Brain microvascular endothelial cell (primary cell): Measurements from ENCODE around the gene CIC.
A peak's percentile ranks its signal among the peaks of the same experiment; 100 is the strongest.

ENCODE experiments used
- DNase-seq: peaks from one replicate; pipeline ENCODE4 v3.0.0-alpha.2; 2020
- H3K27ac ChIP-seq: fragments of 250-450 bp; sonication (Bioruptor Pico); 2 replicates; pipeline ENCODE4 v1.5.1; 2020; ENCODE audit warnings: mild to moderate bottlenecking, moderate library complexity
- H3K27me3 ChIP-seq: fragments of 250-450 bp; sonication (Bioruptor Pico); replicated peaks from 2 replicates; pipeline ENCODE4 v1.5.1; 2020; ENCODE audit warnings: mild to moderate bottlenecking
- H3K36me3 ChIP-seq: fragments of 250-450 bp; sonication (Bioruptor Pico); replicated peaks from 2 replicates; pipeline ENCODE4 v1.5.1; 2020; ENCODE audit warnings: mild to moderate bottlenecking
- H3K4me3 ChIP-seq: 2 replicates; pipeline ENCODE4 v1.5.1; 2011; ENCODE audit warnings: low read depth, mild to moderate bottlenecking, control low read depth, low read length, moderate library complexity
- CTCF ChIP-seq: IDR thresholded peaks from 2 replicates; pipeline ENCODE4 v1.5.1; 2011; ENCODE audit warnings: low read depth, mild to moderate bottlenecking, moderate library complexity, low read length, control low read depth, inconsistent platforms; ENCODE audit errors: missing control alignments
- in situ Hi-C: cut with HindIII; loops from 2 replicates; pipeline ENCODE4 v1.10.0; 2017; ENCODE audit warnings: low sequenced_read_pairs, low pct_ligation_motif_present

The CIC gene

GRCh38 chr19:42303101-42303464 is 34.0 kb downstream of the CIC start:
- H3K36me3 ChIP-seq, result no peaks in the 10 kb centered on the region
- DNase-seq, result no peak
- no peak overlapping the region for H3K27ac ChIP-seq
- in situ Hi-C loops, result no loop called here
- no peak for TF ChIP-seq CTCF
- peak overlapping the region; percentile 80 for H3K4me3 ChIP-seq
- no peaks in the 10 kb centered on the region for H3K27me3 ChIP-seq

DNA sequence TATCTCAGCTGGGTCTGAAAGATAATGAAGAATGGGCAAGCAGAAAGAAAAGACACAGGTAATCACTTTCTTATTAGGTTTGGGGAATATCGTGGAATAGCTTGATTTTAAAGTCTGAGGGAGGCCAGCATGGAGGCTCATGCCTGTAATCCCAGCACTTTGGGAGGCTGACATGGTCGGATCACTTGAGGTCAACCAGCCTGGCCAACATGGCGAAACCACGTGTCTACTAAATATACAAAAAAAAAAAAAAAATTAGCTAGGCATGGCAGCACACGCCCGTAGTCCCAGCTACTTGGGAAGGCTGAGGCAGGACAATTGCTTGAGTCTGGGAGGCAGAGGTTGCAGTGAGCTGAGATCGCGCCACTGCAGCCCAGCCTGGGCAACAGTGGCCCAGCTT is 34.8 kb downstream of the CIC start:
- no peak for DNase-seq
- in situ Hi-C loops, result no loop called here
- no peak overlapping the region for H3K4me3 ChIP-seq
- H3K27ac ChIP-seq, result no peak overlapping the region
- TF ChIP-seq CTCF, result no peak
- no peaks in the 10 kb centered on the region for H3K36me3 ChIP-seq
- H3K27me3 ChIP-seq, result no peaks in the 10 kb centered on the region

GRCh38 chr19:42306646-42307045 is 37.6 kb downstream of the CIC start:
- H3K27me3 ChIP-seq, result no peaks in the 10 kb centered on the region
- H3K4me3 ChIP-seq, result no peak overlapping the region
- no peak for TF ChIP-seq CTCF
- H3K36me3 ChIP-seq, result no peaks in the 10 kb centered on the region
- H3K27ac ChIP-seq, result no peak overlapping the region
- in situ Hi-C loops, result no loop called here
- DNase-seq, result no peak

- DNase-seq, result no peak
- Histone ChIP-seq H3K27me3 (no peaks in the 10 kb centered on the region), H3K36me3 (no peaks in the 10 kb centered on the region), H3K4me3 (no peak overlapping the region), H3K27ac (no peak overlapping the region)
- in situ Hi-C loops, result no loop called here
- TF ChIP-seq CTCF, result no peak
These were observed 40.6 kb downstream of the CIC start for GRCh38 chr19:42309686-42310085.

DNA sequence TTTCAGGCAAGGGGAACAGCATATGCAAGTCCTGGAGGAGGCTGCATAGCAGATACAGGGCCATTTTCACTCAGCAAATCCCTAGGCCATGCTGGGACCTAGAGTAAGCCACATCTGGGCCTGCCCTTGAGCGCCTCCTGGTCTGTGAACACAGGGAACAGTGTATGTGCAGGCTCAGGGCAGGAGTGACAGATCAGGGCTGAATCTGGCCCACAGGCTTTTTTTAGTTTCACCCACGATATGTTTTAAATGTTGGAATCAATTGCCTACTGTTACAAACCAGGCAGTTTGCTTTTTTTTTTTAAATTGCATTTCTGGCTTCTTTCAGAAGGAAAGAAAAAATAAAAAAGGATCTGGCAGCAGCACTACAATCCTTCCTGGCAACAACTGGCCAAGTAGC is 42.6 kb downstream of the CIC start:
- peak; percentile 53 for TF ChIP-seq CTCF
- DNase-seq, result no peak
- in situ Hi-C loops, result no loop called here
- H3K27me3 ChIP-seq, result no peaks in the 10 kb centered on the region
- no peaks in the 10 kb centered on the region for H3K36me3 ChIP-seq
- H3K4me3 ChIP-seq, result no peak overlapping the region
- no peak overlapping the region for H3K27ac ChIP-seq

DNA sequence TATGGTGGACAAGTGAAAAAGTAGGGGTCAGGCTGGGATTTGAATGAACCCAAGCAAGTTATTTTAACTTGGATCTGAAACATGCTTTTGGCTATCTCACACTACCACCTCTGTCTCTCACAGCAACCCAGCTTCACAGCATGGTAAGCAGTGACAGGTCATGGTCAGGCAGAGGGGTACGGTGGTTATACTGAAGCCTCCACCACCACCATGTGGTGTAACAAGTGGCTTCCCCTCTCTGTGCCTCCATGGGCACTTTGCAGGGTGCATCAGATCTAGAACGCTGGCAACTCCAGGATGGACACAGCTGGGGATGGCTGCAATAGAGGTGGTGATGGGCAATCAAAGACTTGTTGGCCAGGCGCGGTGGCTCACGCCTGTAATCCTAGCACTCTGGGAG is 43.3 kb downstream of the CIC start:
- DNase-seq, result no peak
- H3K4me3 ChIP-seq, result no peak overlapping the region
- in situ Hi-C loops, result no loop called here
- H3K36me3 ChIP-seq, result no peaks in the 10 kb centered on the region
- no peak overlapping the region for H3K27ac ChIP-seq
- TF ChIP-seq CTCF, result no peak
- no peaks in the 10 kb centered on the region for H3K27me3 ChIP-seq
